ENCODE results near the gene WRAP53.

WRAP53 gene

DNA sequence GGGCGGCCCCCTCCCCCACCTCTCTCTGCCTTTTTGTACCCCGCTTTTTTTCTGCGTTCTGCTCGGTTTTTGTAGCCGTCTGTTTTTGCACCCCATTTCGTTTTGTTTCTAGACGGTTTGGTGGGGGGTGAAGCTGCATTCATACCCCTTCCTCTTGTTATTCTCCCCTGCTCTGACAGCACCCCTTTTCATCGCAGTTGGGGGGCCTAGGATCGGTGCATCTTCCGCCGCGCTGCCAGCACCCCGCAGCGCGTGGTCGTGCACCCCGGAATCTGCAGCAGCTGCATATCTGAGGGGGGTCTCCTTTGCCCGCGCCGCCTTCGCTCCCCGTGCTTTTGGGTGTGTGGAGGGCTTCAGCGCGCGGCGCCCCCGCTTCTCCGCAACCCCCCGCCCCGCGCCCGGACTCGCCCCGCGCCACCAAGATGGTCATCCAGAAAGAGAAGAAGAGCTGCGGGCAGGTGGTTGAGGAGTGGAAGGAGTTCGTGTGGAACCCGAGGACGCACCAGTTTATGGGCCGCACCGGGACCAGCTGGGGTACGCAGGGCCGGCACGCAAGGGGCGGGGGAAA lies 37.1 kb upstream of the WRAP53 start:
- H3K9ac ChIP-seq (ENCODE audit: low read length), result no peak overlapping the region
- H3K4me2 ChIP-seq (ENCODE audit: low read depth, low read length), result peak overlapping the region; percentile 69

DNA sequence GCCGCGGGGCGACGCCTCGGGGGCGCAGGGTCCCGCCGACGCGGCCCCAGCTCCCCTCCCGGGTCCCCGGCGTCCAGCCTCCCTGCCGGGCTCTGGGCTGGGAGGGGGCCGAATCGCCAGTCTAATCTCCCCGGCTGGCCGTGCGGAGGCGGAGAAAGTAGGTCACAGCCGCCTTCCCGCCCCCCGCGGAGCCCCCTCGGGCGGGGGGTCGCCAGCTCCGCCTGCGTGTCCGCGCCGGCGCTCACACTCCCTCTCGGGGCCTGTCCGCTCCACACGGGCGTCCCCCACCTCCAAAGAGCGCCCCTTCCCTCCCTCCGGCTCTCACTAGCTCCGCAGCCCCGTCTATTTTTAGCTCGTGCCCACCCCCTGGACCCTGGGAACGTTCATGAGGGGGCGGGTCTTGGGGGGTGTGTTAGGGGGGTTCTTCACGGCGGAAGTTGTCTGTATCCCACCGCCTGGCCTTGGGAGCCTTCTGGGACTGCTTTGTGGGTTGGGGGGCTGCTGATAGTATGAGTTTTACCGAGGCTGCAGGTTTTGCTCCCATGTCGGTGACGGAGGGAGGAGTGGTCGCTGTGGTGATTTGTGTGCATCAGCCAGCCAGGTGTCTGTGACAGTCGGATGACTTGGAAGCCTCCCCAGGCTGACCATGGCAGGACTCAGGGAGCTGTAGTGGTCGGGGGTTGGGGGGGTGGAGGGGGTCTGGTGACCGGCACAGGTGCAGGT lies 36.5 kb upstream of the WRAP53 start:
- no peaks in the 10 kb centered on the region for H3K36me3 ChIP-seq (replicated peaks; ENCODE audit: insufficient read depth, low read length)
- no peak overlapping the region for H3K9ac ChIP-seq (ENCODE audit: low read length)
- DNase-seq, result no peak
- H3F3A ChIP-seq (ENCODE audit: insufficient read depth, low read length), result no peaks in the 10 kb centered on the region
- H4K20me1 ChIP-seq (ENCODE audit: insufficient read depth, low read length), result no peaks in the 10 kb centered on the region
- TF ChIP-seq, protein P1, sequence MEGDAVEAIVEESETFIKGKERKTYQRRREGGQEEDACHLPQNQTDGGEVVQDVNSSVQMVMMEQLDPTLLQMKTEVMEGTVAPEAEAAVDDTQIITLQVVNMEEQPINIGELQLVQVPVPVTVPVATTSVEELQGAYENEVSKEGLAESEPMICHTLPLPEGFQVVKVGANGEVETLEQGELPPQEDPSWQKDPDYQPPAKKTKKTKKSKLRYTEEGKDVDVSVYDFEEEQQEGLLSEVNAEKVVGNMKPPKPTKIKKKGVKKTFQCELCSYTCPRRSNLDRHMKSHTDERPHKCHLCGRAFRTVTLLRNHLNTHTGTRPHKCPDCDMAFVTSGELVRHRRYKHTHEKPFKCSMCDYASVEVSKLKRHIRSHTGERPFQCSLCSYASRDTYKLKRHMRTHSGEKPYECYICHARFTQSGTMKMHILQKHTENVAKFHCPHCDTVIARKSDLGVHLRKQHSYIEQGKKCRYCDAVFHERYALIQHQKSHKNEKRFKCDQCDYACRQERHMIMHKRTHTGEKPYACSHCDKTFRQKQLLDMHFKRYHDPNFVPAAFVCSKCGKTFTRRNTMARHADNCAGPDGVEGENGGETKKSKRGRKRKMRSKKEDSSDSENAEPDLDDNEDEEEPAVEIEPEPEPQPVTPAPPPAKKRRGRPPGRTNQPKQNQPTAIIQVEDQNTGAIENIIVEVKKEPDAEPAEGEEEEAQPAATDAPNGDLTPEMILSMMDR (IDR thresholded peaks at IDR 0.05; ENCODE audit: low read length), result no peak
- TF ChIP-seq EZH2phosphoT487 (IDR thresholded peaks at IDR 0.05; ENCODE audit: low read length) (no peak), EZH2 (optimal IDR thresholded peaks at IDR 0.05; ENCODE audit: low read depth, low read length) (no peak)
- H3K9me3 ChIP-seq (replicated peaks; ENCODE audit: insufficient read depth, low read length), result no peaks in the 10 kb centered on the region
- no peak overlapping the region for H3K27ac ChIP-seq (ENCODE audit: low read length)
- no peaks in the 10 kb centered on the region for H3K79me2 ChIP-seq (ENCODE audit: low read length)
- no peaks in the 10 kb centered on the region for H3K4me1 ChIP-seq (ENCODE audit: low read length)
- no peaks in the 10 kb centered on the region for H3K9me2 ChIP-seq (replicated peaks; ENCODE audit: insufficient read depth, low read length)
- no peak overlapping the region for H3K4me3 ChIP-seq (ENCODE audit: low read length)
- H2AFZ ChIP-seq (ENCODE audit: low read length), result no peak overlapping the region
- H3K27me3 ChIP-seq (replicated peaks; ENCODE audit: insufficient read depth, low read length), result peaks cover 76% of the 10 kb centered on the region
- no peak overlapping the region for H3K4me2 ChIP-seq (ENCODE audit: low read depth, low read length)

More for the DNA sequence above, 37.1 kb upstream of the WRAP53 start:
- Histone ChIP-seq H2AFZ (ENCODE audit: low read length) (no peak overlapping the region), H3F3A (ENCODE audit: insufficient read depth, low read length) (no peaks in the 10 kb centered on the region), H3K36me3 (replicated peaks; ENCODE audit: insufficient read depth, low read length) (no peaks in the 10 kb centered on the region), H3K79me2 (ENCODE audit: low read length) (no peaks in the 10 kb centered on the region), H4K20me1 (ENCODE audit: insufficient read depth, low read length) (no peaks in the 10 kb centered on the region), H3K9me2 (replicated peaks; ENCODE audit: insufficient read depth, low read length) (no peaks in the 10 kb centered on the region), H3K27ac (ENCODE audit: low read length) (no peak overlapping the region), H3K4me1 (ENCODE audit: low read length) (no peaks in the 10 kb centered on the region), H3K27me3 (replicated peaks; ENCODE audit: insufficient read depth, low read length) (peaks cover 82% of the 10 kb centered on the region), H3K4me3 (ENCODE audit: low read length) (peak overlapping the region; percentile 44), H3K9me3 (replicated peaks; ENCODE audit: insufficient read depth, low read length) (no peaks in the 10 kb centered on the region)
- no peak for DNase-seq
- no peak for TF ChIP-seq EZH2phosphoT487 (IDR thresholded peaks at IDR 0.05; ENCODE audit: low read length)
- TF ChIP-seq EZH2 (optimal IDR thresholded peaks at IDR 0.05; ENCODE audit: low read depth, low read length), result peak; percentile 89

DNA sequence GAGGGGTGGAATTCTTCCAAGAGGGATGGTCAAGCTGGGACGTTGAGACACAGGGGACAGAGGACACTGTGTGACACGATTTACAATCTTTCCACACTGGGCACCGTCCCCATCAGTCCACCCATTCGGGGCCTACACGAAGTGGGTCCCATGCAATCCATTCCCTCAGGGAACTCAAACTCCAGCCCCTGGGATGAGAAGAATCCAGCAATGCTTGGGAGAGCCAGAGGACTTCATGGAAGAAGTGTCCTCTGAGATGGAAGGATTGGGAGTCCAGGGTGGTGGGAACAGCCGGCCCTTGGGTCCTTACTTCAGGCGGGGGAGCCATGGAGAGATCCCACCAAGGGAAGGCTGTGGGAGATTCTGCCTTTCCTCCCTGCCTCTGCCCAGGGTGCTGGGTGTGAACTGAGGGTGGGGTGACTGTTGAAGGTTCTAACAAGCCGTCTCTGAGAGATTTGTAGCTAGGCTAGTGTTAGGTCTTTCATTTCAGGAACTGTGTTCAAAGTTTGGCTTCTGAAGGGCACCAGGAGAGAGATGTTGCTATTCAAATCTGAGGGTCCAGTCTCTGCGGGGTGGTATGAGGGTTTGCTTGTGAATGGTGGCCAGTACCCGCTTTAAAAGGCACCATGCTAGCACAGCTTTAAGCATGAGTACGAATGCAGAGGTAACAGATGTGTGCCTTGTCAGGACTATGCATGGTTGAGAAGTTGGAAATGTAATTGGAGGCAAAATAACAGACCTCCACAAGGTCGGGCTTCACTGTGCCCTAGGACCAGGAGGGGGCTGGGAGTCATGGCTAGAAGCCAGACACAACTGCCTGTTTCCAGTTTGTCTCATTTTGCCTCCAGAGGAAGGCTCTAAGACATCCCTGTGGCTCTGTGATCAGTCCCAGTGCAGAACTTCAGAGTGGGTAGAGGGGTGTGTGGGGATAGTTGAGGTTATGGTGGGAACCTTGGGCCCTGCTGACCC lies 35.6 kb upstream of the WRAP53 start:
- H3K9ac ChIP-seq (ENCODE audit: low read length), result no peak overlapping the region
- no peaks in the 10 kb centered on the region for H3F3A ChIP-seq (ENCODE audit: insufficient read depth, low read length)
- H4K20me1 ChIP-seq (ENCODE audit: insufficient read depth, low read length), result no peaks in the 10 kb centered on the region
- no peaks in the 10 kb centered on the region for H3K9me2 ChIP-seq (replicated peaks; ENCODE audit: insufficient read depth, low read length)
- H3K27ac ChIP-seq (ENCODE audit: low read length), result no peak overlapping the region
- no peaks in the 10 kb centered on the region for H3K36me3 ChIP-seq (replicated peaks; ENCODE audit: insufficient read depth, low read length)
- H3K4me1 ChIP-seq (ENCODE audit: low read length), result no peaks in the 10 kb centered on the region
- H2AFZ ChIP-seq (ENCODE audit: low read length), result no peak overlapping the region
- TF ChIP-seq EZH2phosphoT487 (IDR thresholded peaks at IDR 0.05; ENCODE audit: low read length) (no peak), EZH2 (optimal IDR thresholded peaks at IDR 0.05; ENCODE audit: low read depth, low read length) (no peak)
- TF ChIP-seq, protein P1 (IDR thresholded peaks at IDR 0.05; ENCODE audit: low read length), result no peak
- H3K9me3 ChIP-seq (replicated peaks; ENCODE audit: insufficient read depth, low read length), result no peaks in the 10 kb centered on the region
- no peaks in the 10 kb centered on the region for H3K79me2 ChIP-seq (ENCODE audit: low read length)
- H3K4me2 ChIP-seq (ENCODE audit: low read depth, low read length), result no peak overlapping the region
- DNase-seq, result no peak
- H3K4me3 ChIP-seq (ENCODE audit: low read length), result no peak overlapping the region
- peaks cover 70% of the 10 kb centered on the region for H3K27me3 ChIP-seq (replicated peaks; ENCODE audit: insufficient read depth, low read length)

All from MM.1S (cell line).